ENCODE measurements around the gene ACY1.
A peak's percentile ranks its signal among the peaks of the same experiment; 100 is the strongest.

Gene ACY1

DNA sequence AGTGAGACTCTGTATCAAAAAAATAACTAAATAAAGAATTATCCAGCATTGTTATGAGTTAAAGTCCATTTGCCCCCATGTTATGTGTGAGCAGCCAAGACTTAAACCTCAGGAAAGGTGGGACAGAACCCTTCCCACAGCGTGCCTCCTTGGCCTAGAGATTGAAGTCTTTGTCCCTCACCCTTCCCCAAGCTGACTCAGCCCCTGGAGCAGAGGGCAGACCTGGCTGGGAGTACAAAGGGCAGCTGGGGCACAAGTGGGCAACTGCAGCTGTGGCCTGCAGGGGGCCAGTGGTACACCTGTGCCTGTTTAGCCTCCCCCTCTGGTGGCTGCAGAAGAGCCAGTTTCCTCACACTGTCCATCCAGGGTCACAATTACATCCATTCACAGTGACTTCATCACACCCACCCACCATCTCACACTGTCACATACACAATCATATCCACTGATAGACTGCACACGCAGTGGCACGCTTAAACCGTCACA, 940 bp upstream of the ACY1 start:
- TF ChIP-seq, protein P1, sequence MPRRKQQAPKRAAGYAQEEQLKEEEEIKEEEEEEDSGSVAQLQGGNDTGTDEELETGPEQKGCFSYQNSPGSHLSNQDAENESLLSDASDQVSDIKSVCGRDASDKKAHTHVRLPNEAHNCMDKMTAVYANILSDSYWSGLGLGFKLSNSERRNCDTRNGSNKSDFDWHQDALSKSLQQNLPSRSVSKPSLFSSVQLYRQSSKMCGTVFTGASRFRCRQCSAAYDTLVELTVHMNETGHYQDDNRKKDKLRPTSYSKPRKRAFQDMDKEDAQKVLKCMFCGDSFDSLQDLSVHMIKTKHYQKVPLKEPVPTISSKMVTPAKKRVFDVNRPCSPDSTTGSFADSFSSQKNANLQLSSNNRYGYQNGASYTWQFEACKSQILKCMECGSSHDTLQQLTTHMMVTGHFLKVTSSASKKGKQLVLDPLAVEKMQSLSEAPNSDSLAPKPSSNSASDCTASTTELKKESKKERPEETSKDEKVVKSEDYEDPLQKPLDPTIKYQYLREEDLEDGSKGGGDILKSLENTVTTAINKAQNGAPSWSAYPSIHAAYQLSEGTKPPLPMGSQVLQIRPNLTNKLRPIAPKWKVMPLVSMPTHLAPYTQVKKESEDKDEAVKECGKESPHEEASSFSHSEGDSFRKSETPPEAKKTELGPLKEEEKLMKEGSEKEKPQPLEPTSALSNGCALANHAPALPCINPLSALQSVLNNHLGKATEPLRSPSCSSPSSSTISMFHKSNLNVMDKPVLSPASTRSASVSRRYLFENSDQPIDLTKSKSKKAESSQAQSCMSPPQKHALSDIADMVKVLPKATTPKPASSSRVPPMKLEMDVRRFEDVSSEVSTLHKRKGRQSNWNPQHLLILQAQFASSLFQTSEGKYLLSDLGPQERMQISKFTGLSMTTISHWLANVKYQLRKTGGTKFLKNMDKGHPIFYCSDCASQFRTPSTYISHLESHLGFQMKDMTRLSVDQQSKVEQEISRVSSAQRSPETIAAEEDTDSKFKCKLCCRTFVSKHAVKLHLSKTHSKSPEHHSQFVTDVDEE (CRISPR knock-in tag; IDR thresholded peaks at IDR 0.05), result no peak
- TF ChIP-seq BACH2 (CRISPR knock-in tag; IDR thresholded peaks at IDR 0.05; ENCODE audit: borderline replicate concordance) (no peak), ZNF8 (CRISPR knock-in tag; IDR thresholded peaks at IDR 0.05) (no peak), ARNTL (CRISPR knock-in tag; IDR thresholded peaks at IDR 0.05; ENCODE audit: borderline replicate concordance, low read depth) (no peak), TCF4 (CRISPR knock-in tag; IDR thresholded peaks at IDR 0.05; ENCODE audit: borderline replicate concordance) (peak; percentile 27; the same call in 1 of the 2 replicates)
- TF ChIP-seq, protein P2, sequence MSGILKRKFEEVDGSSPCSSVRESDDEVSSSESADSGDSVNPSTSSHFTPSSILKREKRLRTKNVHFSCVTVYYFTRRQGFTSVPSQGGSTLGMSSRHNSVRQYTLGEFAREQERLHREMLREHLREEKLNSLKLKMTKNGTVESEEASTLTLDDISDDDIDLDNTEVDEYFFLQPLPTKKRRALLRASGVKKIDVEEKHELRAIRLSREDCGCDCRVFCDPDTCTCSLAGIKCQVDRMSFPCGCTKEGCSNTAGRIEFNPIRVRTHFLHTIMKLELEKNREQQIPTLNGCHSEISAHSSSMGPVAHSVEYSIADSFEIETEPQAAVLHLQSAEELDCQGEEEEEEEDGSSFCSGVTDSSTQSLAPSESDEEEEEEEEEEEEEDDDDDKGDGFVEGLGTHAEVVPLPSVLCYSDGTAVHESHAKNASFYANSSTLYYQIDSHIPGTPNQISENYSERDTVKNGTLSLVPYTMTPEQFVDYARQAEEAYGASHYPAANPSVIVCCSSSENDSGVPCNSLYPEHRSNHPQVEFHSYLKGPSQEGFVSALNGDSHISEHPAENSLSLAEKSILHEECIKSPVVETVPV (CRISPR knock-in tag; IDR thresholded peaks at IDR 0.05), result no peak
- peak; percentile 55 for ATAC-seq

DNA sequence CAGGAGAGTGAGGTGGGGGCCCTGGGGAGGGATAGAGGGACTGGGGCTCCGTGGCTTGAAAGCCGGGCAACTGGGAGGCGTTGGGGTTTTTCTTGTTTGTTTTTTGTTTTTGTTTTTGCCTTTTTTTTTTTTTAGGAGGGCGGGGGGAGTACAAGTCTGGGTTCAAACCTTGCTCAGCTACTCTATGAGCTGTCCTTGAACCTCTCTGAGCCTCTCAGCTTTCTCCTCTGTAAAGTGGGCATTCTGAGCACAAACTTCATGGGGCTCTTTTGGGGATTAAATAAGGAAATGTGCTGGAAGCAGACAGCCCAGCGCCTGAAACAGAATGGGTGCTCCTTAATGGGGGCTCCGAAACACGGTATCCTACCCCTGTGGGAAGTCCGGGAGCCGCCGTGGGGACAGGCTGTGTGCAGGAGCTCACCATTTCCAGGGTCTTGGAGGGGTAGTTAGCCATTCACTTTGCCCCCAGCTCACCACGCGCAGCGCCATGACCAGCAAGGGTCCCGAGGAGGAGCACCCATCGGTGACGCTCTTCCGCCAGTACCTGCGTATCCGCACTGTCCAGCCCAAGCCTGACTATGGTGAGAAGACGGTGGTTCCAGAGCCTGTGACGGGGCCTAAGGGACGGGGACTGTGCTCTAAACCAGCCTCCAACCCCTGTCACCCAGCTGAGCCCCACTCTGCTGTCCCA, 388 bp downstream of the ACY1 start:
- TF ChIP-seq ARNTL (CRISPR knock-in tag; IDR thresholded peaks at IDR 0.05; ENCODE audit: borderline replicate concordance, low read depth) (peak; percentile 33; the same call in 1 of the 2 replicates), ZNF70 (CRISPR knock-in tag; IDR thresholded peaks at IDR 0.05) (no peak)
- ATAC-seq, result no peak

DNA sequence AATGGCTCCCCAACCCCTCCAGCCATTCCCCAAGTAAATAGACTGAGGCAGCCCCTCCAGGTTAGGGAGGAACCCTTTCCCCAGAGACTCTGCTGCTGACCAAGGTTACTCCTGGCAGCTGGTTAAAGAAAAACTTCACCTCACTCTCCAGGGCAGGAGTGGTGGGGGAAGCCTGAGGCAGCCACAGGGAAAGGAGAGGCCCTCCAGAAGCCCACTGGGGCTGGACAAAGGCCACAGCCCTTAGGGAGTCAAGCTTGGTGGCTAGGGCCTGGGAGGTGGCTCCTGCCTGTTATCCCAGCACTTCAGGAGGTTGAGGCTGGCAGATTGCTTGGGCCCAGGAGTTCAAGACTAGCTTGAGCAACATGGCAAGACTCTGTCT, 923 bp downstream of the ACY1 start:
- no peak for ATAC-seq

DNA sequence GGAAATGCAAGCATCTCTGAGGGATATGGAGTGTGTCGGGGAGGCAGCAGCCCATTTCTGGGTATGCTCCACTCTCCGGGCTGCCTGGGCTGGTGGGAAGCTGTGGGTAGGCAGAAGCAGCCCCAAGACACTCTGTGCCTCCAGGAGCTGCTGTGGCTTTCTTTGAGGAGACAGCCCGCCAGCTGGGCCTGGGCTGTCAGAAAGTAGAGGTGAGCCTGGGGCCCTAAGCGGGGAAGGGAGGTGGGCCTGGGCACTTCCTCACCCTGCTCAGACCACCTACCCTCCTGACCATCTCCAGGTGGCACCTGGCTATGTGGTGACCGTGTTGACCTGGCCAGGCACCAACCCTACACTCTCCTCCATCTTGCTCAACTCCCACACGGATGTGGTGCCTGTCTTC, 1.7 kb downstream of the ACY1 start:
- ATAC-seq, result no peak
- TF ChIP-seq, protein P3, sequence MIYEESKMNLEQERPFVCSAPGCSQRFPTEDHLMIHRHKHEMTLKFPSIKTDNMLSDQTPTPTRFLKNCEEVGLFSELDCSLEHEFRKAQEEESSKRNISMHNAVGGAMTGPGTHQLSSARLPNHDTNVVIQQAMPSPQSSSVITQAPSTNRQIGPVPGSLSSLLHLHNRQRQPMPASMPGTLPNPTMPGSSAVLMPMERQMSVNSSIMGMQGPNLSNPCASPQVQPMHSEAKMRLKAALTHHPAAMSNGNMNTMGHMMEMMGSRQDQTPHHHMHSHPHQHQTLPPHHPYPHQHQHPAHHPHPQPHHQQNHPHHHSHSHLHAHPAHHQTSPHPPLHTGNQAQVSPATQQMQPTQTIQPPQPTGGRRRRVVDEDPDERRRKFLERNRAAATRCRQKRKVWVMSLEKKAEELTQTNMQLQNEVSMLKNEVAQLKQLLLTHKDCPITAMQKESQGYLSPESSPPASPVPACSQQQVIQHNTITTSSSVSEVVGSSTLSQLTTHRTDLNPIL (CRISPR knock-in tag; IDR thresholded peaks at IDR 0.05; ENCODE audit: low read depth), result no peak
- TF ChIP-seq ARNTL (CRISPR knock-in tag; IDR thresholded peaks at IDR 0.05; ENCODE audit: borderline replicate concordance, low read depth), result no peak
- TF ChIP-seq RARB (CRISPR knock-in tag; IDR thresholded peaks at IDR 0.05), result no peak
- no peak for TF ChIP-seq BACH2 (CRISPR knock-in tag; IDR thresholded peaks at IDR 0.05; ENCODE audit: borderline replicate concordance)
- TF ChIP-seq CSDC2 (CRISPR knock-in tag; IDR thresholded peaks at IDR 0.05), result no peak
- TF ChIP-seq ZNF8 (CRISPR knock-in tag; IDR thresholded peaks at IDR 0.05), result no peak
- TF ChIP-seq, protein P4, sequence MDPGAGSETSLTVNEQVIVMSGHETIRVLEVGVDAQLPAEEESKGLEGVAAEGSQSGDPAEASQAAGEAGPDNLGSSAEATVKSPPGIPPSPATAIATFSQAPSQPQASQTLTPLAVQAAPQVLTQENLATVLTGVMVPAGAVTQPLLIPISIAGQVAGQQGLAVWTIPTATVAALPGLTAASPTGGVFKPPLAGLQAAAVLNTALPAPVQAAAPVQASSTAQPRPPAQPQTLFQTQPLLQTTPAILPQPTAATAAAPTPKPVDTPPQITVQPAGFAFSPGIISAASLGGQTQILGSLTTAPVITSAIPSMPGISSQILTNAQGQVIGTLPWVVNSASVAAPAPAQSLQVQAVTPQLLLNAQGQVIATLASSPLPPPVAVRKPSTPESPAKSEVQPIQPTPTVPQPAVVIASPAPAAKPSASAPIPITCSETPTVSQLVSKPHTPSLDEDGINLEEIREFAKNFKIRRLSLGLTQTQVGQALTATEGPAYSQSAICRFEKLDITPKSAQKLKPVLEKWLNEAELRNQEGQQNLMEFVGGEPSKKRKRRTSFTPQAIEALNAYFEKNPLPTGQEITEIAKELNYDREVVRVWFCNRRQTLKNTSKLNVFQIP (CRISPR knock-in tag; IDR thresholded peaks at IDR 0.05; ENCODE audit: borderline replicate concordance, low read depth), result no peak

More for the DNA sequence above, 923 bp downstream of the ACY1 start:
- TF ChIP-seq, protein P5, sequence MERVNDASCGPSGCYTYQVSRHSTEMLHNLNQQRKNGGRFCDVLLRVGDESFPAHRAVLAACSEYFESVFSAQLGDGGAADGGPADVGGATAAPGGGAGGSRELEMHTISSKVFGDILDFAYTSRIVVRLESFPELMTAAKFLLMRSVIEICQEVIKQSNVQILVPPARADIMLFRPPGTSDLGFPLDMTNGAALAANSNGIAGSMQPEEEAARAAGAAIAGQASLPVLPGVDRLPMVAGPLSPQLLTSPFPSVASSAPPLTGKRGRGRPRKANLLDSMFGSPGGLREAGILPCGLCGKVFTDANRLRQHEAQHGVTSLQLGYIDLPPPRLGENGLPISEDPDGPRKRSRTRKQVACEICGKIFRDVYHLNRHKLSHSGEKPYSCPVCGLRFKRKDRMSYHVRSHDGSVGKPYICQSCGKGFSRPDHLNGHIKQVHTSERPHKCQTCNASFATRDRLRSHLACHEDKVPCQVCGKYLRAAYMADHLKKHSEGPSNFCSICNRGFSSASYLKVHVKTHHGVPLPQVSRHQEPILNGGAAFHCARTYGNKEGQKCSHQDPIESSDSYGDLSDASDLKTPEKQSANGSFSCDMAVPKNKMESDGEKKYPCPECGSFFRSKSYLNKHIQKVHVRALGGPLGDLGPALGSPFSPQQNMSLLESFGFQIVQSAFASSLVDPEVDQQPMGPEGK (CRISPR knock-in tag; IDR thresholded peaks at IDR 0.05; ENCODE audit: borderline replicate concordance), result no peak
- TF ChIP-seq, protein P4 (CRISPR knock-in tag; IDR thresholded peaks at IDR 0.05; ENCODE audit: borderline replicate concordance, low read depth), result no peak
- TF ChIP-seq GLIS3 (CRISPR knock-in tag; IDR thresholded peaks at IDR 0.05), result no peak
- TF ChIP-seq ZFP3 (CRISPR knock-in tag; IDR thresholded peaks at IDR 0.05), result no peak
- TF ChIP-seq ZFP30 (CRISPR knock-in tag; IDR thresholded peaks at IDR 0.05), result no peak
- no peak for TF ChIP-seq ESRRG (CRISPR knock-in tag; IDR thresholded peaks at IDR 0.05)
- no peak for TF ChIP-seq TCF4 (CRISPR knock-in tag; IDR thresholded peaks at IDR 0.05; ENCODE audit: borderline replicate concordance)
- TF ChIP-seq ARNTL (CRISPR knock-in tag; IDR thresholded peaks at IDR 0.05; ENCODE audit: borderline replicate concordance, low read depth), result no peak
- no peak for TF ChIP-seq PPARA (CRISPR knock-in tag; IDR thresholded peaks at IDR 0.05; ENCODE audit: borderline replicate concordance)
- TF ChIP-seq, protein P2 (CRISPR knock-in tag; IDR thresholded peaks at IDR 0.05), result no peak
